Progenitor cell of endocrine pancreas (in vitro differentiated cells): ENCODE data around the gene NUDT1. TPM values are rescaled to one million over a fixed set of nuclear protein-coding genes. Genes with fewer than 3 reads are reported as not detected.
A peak's percentile ranks its signal among the peaks of the same experiment; 100 is the strongest.
"Not testable (repeated sequence)": the region's sequence is repeated elsewhere in the genome, so short reads cannot be mapped to it uniquely, and the experiment has no call there.

Experiments used
- DNase-seq: peaks from one replicate; pipeline ENCODE4 v3.0.0; 2021; ENCODE audit warnings: low spot score; ENCODE audit not compliant: unreplicated experiment
- H3K27ac Mint-ChIP-seq: 2 replicates; pipeline ENCODE4 v1.8.0; 2021; ENCODE audit warnings: mild to moderate bottlenecking, moderate library complexity, mixed read lengths
- H3K27me3 Mint-ChIP-seq: 2 replicates; pipeline ENCODE4 v1.8.0; 2021; ENCODE audit warnings: mixed read lengths
- H3K36me3 Mint-ChIP-seq: 2 replicates; pipeline ENCODE4 v1.8.0; 2022; ENCODE audit warnings: mixed read lengths; ENCODE audit not compliant: insufficient read depth
- H3K4me1 Mint-ChIP-seq: 2 replicates; pipeline ENCODE4 v1.8.0; 2021; ENCODE audit warnings: low read depth, mixed read lengths
- H3K4me3 Mint-ChIP-seq: 2 replicates; pipeline ENCODE4 v1.8.0; 2021; ENCODE audit warnings: low read depth, mild to moderate bottlenecking, moderate library complexity, mixed read lengths
- H3K9me3 Mint-ChIP-seq: 2 replicates; pipeline ENCODE4 v1.8.0; 2021; ENCODE audit warnings: low read depth, mixed read lengths
- CTCF ChIP-seq: fragments of 200-600 bp; sonication (generic); IDR thresholded peaks from one replicate; pipeline ENCODE4 v1.5.0; 2021; ENCODE audit warnings: antibody characterized with exemption, mild to moderate bottlenecking; ENCODE audit not compliant: unreplicated experiment
- total RNA-seq: library from RNA; stranded (reverse); gene quantifications from 2 replicates; pipeline ENCODE4 v1.2.1, GENCODE V29; 2021

NUDT1 gene
- total RNA-seq, 1 donor from 2014 or later = 22.1 TPM

GRCh38 chr7:2264158-2264557 is 22.1 kb downstream of the NUDT1 start:
- no peak for DNase-seq
- Mint-ChIP-seq H3K4me1 (peaks cover 2% of the 10 kb centered on the region), H3K27me3 (no peaks in the 10 kb centered on the region), H3K27ac (no peak overlapping the region), H3K9me3 (no peaks in the 10 kb centered on the region), H3K4me3 (no peak overlapping the region), H3K36me3 (peaks cover 13% of the 10 kb centered on the region)
- TF ChIP-seq CTCF = no peak

GRCh38 chr7:2266911-2267310 is 24.9 kb downstream of the NUDT1 start:
- H3K4me3 Mint-ChIP-seq = no peak overlapping the region
- H3K4me1 Mint-ChIP-seq = peaks cover 6% of the 10 kb centered on the region
- peaks cover 3% of the 10 kb centered on the region for H3K27me3 Mint-ChIP-seq
- H3K9me3 Mint-ChIP-seq = no peaks in the 10 kb centered on the region
- peaks cover 17% of the 10 kb centered on the region for H3K36me3 Mint-ChIP-seq
- no peak overlapping the region for H3K27ac Mint-ChIP-seq
- DNase-seq = no peak
- TF ChIP-seq CTCF = no peak

GRCh38 chr7:2269089-2269990 is 27.3 kb downstream of the NUDT1 start:
- Mint-ChIP-seq H3K4me3 (peak overlapping the region; percentile 35), H3K27ac (peak overlapping the region; percentile 93)
- H3K4me1 Mint-ChIP-seq = not testable (repeated sequence)

GRCh38 chr7:2269991-2270460 is 28.0 kb downstream of the NUDT1 start:
- H3K27me3 Mint-ChIP-seq = peaks cover 3% of the 10 kb centered on the region
- H3K4me3 Mint-ChIP-seq = no peak overlapping the region
- no peak overlapping the region for H3K27ac Mint-ChIP-seq
- no peaks in the 10 kb centered on the region for H3K9me3 Mint-ChIP-seq
- H3K4me1 Mint-ChIP-seq = peaks cover 6% of the 10 kb centered on the region
- DNase-seq = no peak
- no peak for TF ChIP-seq CTCF
- peaks cover 13% of the 10 kb centered on the region for H3K36me3 Mint-ChIP-seq

More at GRCh38 chr7:2269089-2269990, 27.3 kb downstream of the NUDT1 start:
- peaks cover 15% of the 10 kb centered on the region for H3K36me3 Mint-ChIP-seq
- DNase-seq, H3K9me3 Mint-ChIP-seq, H3K27me3 Mint-ChIP-seq: not testable (repeated sequence)

- no peak overlapping the region for H3K4me3 Mint-ChIP-seq
- TF ChIP-seq CTCF = no peak
- no peak for DNase-seq
- peaks cover 11% of the 10 kb centered on the region for H3K36me3 Mint-ChIP-seq
- H3K4me1 Mint-ChIP-seq = peaks cover 6% of the 10 kb centered on the region
- H3K27me3 Mint-ChIP-seq = peaks cover 3% of the 10 kb centered on the region
- no peaks in the 10 kb centered on the region for H3K9me3 Mint-ChIP-seq
- H3K27ac Mint-ChIP-seq = no peak overlapping the region
These were observed 28.5 kb downstream of the NUDT1 start for GRCh38 chr7:2270495-2270894.
